NCI-H446 (cell line): ENCODE results near the gene TFDP2.
A peak's percentile ranks its signal among the peaks of the same experiment; 100 is the strongest.

Experiments
- DNase-seq, 2 experiments: peaks; one replicate each; lab custom pipeline; 2025; lab: John Stamatoyannopoulos, UW

Gene TFDP2

DNA sequence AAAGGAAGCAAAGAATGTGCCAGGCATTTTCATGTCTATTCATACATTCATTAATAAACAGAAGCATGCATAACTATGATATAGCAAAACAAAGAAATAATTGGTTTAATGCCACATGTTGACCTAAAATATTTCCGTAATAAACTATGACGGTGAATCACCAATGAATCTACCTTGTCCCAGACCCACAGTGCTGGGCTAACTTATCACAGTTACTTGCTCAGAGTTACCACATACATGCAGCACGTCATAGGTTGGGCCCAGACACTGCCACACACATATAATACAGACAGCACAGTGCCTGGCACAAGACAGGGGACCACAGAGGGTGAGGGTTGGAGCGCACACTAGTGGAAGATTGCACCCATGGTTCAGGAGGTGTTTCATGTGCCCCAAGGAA, 186.0 kb downstream of the TFDP2 start:
- DNase-seq = no peak

- DNase-seq = no peak
These were observed 188.6 kb downstream of the TFDP2 start for GRCh38 chr3:141960731-141961130.

DNA sequence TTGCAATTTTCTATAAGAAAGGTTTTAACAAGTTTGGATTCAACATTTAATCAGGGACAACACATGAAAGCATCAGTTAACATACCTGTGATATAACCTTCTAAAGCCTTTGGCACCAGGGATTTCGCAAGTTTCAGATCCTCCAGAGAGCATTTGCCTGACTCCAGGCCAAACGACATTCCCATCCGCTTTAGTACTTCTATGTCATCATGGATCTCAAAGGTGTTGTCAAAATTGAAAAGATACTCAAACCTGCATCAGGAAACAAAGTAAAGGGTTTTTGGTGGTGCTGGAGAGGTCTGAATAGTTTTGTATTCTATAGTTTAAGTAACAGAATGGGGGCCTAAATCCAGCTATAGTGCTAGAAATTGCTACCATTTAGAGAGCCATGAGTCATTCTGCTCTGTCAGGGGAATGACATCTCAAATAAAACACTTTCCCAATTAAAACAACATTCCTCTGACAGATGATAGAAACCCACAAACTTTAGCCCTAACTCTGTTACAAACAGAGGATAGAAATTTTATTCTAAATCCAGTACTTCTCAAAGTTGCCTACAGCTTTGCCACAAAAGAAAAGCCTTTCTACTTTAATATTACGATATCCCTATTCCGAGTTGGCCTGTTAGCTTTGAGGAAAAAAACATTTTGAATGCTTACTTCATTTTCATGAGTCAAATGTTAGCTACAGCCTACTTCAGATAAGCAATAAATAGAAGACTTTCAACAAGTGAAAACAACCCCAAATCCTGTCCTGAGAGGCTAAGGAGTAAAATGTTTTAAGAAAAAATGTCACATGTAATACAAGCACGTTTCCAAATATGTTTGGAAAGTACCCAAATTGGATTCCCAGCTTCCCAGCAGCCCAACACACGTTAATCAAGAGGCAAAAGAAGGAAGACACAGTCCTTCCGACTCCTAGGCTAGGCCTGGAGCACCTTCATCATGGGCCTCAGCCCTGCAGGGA, 189.5 kb downstream of the TFDP2 start:
- no peak for DNase-seq

DNA sequence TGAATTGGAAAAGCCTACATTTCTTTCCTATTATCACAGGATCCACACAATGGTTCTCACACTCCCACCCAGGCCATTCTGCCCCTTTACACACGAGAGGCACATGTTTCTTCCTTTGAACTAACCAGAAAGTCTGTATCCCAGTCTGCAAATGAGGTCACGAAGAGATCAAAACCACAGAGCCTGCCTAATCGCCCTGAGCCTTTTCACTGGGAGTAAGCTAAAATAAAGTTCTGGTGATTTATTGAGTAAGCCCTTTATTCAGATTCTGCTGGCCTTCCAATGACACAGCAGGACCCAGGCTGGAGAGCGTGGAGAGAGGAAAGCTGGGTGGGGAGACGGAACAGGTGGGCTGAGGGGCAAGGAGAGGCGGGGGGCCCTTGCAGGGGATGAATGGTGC, 194.2 kb downstream of the TFDP2 start:
- no peak for DNase-seq

DNA sequence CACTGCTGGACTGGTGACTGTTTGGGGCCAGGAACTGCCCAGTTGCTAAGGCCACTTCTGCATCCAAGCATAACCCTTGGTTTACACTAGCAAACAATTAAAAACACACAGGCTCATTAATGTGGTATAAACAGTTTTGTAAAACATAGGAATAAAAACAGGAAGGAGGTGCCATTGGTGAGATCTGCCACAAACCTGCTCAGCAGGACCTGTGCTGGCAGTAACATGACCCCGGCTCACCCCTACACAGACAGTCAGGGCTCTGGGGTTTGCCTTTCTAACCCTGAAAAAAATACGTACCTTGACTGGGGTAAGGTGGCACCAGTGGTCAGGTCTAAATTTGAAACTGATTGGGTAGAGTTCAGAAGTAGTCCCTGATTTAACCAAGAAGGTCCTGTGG, 196.7 kb downstream of the TFDP2 start:
- no peak for DNase-seq

DNA sequence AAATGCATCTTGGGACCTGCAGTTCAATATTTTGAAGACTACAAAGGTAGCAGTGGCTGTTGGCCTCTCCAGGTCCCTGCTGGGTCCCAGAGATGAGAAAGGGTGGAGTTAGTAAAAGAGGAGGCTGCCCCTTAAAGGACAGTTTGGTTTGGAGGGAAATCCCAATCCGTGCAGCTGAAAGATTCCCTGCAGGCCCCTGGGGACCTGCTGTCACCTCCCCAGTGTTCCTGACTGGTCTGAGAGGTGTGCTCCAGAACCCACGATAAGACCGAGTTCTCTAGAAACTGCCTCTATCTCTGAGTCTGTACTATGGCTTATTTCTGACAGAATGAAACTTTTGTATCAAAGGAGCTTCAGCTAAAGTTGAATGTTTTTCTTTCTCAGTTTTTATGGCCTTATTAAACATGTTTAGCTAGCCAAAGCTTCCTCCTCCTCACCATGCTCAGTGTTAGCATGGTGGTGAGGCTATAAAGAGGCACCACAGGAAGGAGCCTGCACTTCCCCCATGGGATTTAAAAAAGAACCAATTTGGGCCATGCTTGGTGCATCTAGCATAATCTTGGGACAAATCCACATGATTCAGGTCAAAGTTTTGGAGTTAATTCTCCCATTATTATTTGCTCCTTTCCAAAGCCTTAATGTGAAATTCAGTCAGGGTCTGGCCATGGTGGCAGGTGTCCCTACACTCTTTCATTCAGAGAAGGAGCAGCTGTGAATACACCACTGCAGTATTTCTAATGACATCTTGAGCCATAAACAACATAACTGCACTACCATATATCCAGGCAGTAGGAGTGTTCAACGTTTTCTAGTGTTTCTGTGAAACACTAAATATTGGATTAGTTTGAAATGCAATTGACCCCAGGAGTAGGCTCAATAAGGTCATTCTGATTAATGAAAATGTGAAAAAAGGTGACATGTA, 198.5 kb downstream of the TFDP2 start:
- DNase-seq = no peak

DNA sequence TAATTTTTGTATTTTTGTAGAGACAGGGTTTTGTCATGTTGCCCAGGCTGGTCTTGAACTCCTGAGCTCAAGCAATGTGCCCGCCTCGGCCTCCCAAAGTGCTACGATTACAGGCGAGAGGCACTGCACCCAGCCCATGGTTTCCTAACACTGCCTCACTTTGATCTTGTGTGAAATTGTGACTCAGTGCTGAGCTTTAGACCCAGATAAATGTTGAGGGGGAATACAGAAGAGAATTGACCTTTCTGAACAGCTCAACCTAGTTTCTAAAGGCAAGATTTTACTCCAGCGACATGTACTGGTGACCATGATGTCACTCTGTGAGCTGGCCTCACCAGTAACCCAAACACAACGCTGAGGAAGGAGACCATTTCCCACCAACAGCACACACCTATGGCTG, 199.4 kb downstream of the TFDP2 start:
- DNase-seq = no peak

DNA sequence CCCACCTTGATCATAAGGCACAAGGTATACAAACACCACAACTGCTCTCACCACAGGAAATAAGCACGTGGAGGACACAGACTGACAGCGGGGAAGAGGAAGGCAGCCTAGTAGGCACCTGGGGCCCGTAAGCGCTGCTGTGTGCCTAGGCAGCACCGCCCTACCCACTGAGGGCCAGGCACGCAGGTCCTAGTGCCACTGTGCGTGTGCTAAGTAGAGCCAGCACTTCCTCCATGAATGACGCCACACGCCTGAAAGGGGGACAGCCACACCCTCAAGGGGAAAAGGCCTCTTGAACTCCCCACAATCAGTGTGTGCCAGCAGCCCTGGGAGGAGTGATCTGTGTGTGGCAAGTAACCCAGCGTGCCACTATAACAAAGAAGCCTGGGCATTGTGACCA, 199.9 kb downstream of the TFDP2 start:
- DNase-seq = no peak

DNA sequence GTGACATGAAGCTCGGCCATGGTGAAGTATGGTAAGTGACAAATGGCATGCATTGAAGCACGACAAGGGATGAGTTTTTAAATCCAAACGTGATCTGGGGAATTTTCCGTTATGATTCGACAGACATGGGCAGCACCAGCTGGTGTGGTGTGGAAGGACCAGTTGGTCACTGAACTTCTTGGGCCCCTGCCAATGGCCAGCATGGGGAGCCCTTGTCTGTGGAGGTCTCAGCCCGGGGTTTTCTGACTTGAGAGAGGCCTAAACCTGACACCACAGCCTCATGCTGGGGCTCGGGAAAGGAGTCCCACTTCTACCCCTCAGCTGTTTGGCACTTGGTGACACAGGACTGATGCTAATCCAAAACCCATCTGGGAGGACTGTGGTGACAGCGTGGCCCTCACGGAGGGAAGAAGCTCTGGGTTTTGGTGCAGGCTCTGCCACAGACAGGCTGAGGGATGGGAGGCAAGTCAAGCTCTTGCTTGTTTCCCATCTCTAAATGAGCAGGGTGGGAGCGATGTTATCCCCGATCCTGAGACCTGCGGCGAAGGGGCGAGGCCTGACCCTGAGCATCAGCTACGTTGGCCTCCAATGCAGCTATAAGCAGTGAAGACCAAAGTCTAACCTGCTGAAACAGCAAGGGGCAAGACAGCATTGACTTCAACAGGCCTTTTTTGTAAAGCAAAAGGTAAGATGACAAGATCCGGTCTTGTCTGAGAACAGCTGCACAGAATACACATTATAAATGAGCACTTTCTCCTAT, 203.4 kb downstream of the TFDP2 start:
- DNase-seq = no peak

GRCh38 chr3:141942006-141942405, 207.3 kb downstream of the TFDP2 start:
- no peak for DNase-seq

DNA sequence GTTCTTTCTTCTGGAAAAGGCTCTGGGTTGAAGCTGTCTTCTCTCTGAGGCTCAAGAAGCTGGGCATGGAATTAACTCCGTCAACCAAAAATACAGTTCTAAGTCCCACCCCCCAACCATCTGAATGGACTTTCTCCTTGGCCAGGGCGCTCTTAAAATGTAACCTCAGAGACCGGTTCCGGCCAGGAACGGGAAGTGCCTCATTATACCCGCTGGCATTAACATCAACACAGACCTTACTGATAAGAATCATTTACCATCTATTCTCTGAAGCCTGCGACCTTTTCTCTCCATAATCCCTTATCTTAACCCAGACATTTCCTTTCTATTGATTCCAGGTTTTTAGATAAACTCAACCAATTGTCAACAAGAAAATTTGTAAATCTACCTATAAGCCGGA, 208.3 kb downstream of the TFDP2 start:
- peak in 1 of 2 experiments; percentile 24 for DNase-seq

DNA sequence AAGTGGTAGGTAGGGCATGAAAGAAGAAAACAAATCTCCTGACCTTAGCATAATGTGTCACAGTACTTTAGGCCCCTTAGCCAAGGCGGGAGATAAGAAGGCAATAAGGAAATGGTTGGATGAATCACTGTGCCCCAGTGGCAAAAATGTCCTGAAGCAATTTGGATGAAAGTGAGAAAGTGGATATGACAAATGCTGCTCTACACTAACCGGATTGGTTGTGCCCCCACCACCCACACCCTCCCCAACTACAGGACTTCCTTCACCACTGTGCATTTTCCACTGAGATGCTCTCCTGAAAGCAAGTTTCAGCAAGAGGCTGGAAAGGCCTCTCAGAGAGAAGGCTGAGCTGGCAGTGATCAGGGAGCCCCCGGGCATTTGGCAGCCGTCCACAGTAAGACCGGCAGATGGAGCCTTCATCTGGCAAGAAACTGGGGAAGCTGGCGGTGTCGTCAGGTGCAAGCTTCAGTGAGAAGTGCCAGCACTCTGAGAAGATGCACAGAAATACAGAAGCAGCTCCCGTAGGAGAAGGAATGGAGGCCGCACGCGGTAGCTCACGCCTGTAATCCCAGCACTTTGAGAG, 209.1 kb downstream of the TFDP2 start:
- DNase-seq = peak; percentile 88 to 98

DNA sequence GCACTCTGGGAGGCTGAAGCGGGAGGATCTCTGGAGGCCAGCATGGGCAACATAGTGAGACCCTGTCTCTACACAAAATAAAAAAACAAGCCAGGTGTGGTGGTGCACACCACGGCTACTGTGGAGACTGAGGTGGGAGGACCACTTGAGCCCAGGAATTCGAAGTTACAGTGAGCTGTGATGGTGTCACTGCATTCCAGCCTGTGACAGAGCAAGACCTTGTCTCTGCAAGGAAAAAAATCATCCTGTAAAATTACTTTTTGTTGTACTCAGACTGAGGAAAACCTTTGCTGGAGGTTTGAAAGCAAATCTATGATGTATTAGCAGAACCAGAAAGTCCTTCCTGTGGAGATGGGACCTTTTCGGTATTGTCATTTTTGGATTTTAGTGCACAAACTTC, 209.6 kb downstream of the TFDP2 start:
- DNase-seq = no peak

- no peak for DNase-seq
These were observed 211.3 kb downstream of the TFDP2 start for GRCh38 chr3:141938011-141938500.

- no peak for DNase-seq
These were observed 215.0 kb downstream of the TFDP2 start for GRCh38 chr3:141934354-141934753.

DNA sequence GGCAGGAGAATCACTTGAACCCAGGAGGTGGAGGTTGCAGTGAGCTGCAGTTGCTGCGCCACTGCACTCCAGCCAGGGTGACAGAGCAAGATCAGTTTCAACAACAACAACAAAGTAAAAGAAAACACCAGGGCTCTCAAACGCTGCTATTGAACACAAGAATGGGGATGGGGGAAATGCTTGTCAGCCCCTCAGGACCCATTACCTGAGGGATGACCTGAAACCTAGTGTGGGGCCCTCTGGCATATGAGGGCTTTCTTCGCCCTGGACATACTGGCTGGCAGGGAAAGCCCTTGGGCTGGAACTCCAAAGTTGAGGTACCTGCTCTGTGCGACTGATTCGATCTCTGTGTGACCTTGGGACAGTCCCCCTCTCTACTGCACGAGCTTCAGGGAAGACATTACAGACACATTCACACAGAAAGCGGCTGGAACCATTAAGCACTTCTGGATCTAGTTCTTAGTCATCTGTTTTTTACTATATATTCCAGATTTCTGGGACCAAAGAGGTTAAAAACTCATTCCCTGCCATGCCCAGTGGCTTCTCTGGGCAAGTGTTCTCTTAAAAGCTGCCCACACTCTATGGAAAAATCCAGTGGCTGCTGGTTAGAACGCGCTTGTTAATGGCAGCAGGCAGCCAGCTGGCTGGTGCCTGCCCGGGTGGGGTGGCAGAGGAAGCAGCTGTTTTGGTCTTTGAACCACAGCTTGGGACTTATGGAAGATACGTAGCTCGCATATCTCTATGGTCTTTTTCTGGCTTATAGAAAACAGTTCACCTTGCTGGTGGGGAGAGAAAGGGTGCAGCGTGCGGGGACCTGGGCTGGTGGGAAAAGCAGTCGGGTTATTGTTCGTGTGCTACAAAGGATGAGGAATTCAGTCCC, 215.7 kb downstream of the TFDP2 start:
- DNase-seq = no peak

- DNase-seq = no peak
These were observed 218.5 kb downstream of the TFDP2 start for GRCh38 chr3:141930801-141931200.

DNA sequence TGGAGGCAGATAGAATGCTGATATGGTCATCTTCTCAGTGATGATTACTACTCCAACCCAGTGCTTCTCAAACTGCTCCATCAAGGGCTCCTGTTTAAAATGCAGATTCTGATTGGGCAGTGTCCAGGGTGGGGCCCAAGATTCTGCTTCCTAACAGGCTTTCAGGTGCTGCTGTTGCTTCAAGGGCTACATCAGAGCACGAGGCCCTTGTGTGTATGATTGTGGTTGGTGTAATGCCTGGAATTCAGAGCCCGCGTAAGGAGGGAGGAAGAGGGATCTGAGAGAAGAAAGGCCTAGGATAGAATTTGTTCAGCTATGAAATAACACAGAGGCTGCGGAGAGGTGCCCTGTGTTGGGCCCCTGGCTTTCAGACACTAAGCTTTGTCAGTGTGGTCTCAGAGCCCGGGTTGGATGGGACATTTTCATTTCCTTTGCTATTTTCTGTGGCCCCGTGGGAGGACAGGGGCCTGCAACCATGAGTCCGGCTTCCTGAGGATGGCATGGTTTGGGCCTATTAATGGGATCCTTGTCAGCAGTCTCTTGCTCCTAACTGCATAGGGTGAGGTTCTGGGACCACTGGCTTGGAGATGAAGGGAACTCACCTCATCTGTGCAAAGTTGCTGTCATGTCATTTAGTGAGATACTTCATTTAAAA, 219.9 kb downstream of the TFDP2 start:
- DNase-seq = no peak

GRCh38 chr3:141928631-141929270, 220.6 kb downstream of the TFDP2 start:
- DNase-seq = no peak
